Skeletal muscle cell (primary cell): Measurements from ENCODE around the gene IFT57.

Experiments used
- DNase-seq: peaks from one replicate; pipeline ENCODE4 v3.0.0-alpha.2; 2010; ENCODE audit warnings: low read depth
- H3K4me3 ChIP-seq: 2 replicates; pipeline ENCODE4 v1.5.1; 2011; ENCODE audit warnings: low read depth, mild to moderate bottlenecking, control low read depth, low read length, moderate library complexity

IFT57 gene

DNA sequence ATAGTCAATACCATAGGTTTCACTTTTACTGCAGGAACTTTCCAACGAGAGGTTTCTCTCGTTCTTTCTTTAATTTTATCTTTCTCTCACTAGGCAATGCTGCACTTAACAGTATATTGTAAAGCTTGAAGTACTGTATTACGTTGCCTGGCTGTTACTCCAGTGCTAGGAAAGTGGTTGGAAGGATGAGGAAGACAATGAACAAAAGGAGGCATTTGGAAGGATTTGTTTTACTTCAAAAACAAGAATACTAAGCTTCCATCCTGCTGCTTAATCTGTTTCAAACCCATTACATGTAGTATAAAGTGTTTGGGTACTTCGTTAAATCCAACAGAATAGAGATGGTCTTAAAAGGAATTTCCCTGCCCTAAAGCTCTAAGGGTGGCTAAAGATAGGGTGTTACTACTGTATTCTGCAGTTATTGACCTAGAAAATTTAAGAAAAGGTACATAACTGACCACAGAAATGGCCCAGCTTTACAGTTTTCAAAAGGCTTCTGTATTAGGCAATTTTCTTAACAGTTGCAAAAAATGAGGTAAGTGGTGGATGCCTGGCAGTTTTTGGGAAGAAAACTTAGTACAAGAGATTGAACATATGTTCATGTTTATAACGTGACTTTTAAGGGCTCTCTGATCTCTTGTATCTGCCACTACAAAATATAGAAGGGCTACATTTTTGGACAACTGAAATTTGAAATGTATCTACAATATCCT lies 785 bp upstream of the IFT57 start:
- H3K4me3 ChIP-seq, result peak overlapping the region; percentile 84
- DNase-seq, result no peak

DNA sequence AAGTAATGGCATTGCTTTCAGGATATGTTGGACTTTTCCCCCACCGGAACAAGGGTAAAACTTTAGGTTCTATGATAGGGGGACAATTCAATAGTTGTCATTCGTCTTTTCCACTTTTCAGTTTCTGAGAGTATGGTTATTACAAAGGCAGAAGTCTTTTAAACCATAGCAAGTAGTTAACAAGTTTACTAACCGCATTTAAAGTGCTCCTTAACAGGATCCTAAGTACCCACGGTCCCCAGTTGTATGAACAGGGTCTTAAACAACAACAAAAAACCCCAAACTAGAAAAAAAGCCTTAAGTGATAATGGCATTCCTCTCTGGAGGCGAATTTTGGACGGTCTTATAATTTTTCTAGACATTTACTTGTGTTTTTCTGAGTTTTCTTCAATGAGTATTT lies 831 bp downstream of the IFT57 start:
- DNase-seq, result no peak
- H3K4me3 ChIP-seq, result peak overlapping the region; percentile 84

DNA sequence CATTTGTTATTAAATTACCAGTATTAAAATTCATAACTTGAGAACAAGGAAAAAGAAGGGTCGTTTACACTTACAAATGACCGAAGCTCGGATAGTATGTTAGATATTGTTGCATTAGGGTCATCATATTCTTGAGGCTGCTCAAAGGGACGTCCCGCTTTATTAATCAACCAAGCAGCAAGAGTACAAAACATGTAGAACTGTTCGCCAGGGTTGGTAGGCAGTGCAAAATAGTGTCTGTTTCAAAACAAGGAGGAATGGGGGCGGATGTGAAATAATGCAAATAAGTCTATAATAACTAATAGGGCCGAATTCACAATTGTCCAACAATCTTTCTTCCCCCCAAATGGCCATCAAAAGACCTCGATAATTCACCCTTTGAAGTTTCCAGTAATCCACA lies 2.9 kb downstream of the IFT57 start:
- no peak overlapping the region for H3K4me3 ChIP-seq
- DNase-seq, result no peak

- no peak for DNase-seq
- H3K4me3 ChIP-seq, result no peak overlapping the region
These were observed 3.4 kb downstream of the IFT57 start for GRCh38 chr3:108218811-108219210.

- DNase-seq, result no peak
- H3K4me3 ChIP-seq, result no peak overlapping the region
These were observed 6.4 kb downstream of the IFT57 start for GRCh38 chr3:108215871-108216270.

- no peak overlapping the region for H3K4me3 ChIP-seq
- DNase-seq, result no peak
These were observed 12.6 kb downstream of the IFT57 start for GRCh38 chr3:108209579-108209978.

- no peak for DNase-seq
These were observed 13.4 kb downstream of the IFT57 start for GRCh38 chr3:108208831-108209230.

DNA sequence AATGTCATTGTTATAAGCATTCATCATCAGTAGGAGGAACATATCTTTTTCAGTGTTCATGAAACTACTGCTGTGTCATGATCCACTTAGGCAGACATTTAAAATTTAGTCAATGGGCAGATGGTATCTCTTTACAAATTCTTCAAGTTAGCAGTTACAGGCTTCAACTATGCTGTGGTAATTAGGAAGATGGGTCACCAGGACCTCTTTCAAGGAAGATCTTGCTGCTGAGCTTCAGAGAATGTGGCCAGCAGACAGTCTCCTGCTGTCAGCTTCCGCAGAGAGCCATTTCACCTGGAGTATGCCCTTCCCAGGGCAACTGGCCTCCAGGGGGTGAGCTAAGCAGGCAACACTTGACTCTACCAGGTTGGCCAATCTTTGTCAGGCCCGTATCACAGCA lies 19.4 kb downstream of the IFT57 start:
- DNase-seq, result no peak

More at GRCh38 chr3:108208831-108209230, 13.4 kb downstream of the IFT57 start:
- no peak overlapping the region for H3K4me3 ChIP-seq

DNA sequence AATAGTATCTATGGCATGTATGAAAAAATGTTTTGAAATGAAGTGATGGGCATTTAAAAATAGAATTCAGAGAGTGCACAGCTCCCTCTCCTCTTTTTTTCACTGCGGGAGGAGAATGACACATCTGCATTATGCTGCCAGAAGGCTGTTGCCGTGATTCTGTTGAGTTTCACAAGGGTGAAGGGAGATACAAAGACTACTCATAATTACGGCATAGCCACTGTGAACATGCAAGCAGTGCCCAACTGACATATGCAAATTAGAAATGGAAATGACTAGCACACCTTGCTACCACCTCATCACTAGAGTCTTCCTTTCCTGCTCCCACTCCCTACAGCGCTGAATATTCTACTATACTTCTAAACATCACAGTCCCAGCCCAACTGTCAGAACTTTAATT lies 20.1 kb downstream of the IFT57 start:
- no peak overlapping the region for H3K4me3 ChIP-seq
- no peak for DNase-seq

More for the DNA sequence above, 19.4 kb downstream of the IFT57 start:
- H3K4me3 ChIP-seq, result no peak overlapping the region

- H3K4me3 ChIP-seq, result no peak overlapping the region
- no peak for DNase-seq
These were observed 21.0 kb downstream of the IFT57 start for GRCh38 chr3:108201258-108201657.

- DNase-seq, result no peak
- no peak overlapping the region for H3K4me3 ChIP-seq
These were observed 21.6 kb downstream of the IFT57 start for GRCh38 chr3:108200578-108200977.

DNA sequence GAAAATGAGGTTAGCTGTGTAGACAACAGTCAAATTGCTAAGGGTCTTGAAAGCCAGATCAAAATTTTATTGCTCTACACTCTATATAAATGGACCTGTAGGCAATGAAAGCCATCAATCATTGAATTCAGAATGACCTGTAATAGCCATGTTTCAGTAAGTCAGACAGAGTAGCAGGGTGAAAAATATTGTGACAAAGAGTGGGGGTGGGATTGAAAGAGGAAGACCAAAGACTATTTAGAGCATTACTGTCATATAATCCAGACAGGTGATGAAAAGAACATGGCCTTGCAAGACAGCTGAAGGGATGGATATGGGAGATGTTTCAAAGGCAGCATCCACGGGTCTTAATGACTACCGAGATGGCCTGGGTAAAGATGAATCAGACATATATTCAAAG lies 22.2 kb downstream of the IFT57 start:
- no peak for DNase-seq
- H3K4me3 ChIP-seq, result no peak overlapping the region

GRCh38 chr3:108191394-108191793 lies 30.8 kb downstream of the IFT57 start:
- no peak for DNase-seq

DNA sequence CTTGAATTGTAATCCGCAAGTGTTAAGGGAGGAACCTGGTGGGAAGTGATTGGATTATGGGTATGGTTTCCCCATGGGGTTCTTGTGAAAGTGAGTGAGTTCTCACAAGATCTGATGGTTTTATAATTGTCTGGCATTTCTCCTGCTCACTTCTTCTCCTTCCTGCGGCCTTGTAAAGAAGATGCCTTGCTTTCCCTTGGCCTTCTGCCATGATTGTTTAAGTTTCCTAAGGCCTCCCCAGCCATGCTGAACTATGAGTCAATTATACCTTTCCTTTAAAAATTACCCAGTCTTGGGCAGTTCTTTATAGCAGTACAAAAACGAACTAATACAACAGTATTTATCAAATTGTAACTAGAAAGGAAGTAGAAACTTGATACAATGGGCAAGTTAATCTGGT lies 31.9 kb downstream of the IFT57 start:
- no peak for DNase-seq

More at GRCh38 chr3:108191394-108191793, 30.8 kb downstream of the IFT57 start:
- H3K4me3 ChIP-seq, result no peak overlapping the region

DNA sequence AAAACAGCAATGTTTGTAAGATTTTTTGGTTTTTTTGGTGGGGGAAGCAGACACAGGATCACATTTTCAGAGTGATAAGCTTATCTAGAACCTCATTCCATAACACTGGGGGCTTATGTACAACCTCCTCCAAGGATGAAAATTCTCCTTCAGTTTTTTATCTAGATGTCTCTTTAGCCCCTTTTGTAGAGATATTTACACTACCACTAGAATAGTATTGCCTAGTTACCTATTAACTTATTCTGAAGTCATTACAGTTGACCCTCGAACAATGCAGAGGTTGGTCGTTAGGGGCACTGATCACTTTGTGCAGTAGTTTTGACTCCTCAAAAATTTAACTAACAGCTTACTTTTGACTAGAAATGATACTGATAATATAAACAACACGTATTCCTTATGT lies 32.8 kb downstream of the IFT57 start:
- no peak overlapping the region for H3K4me3 ChIP-seq
- no peak for DNase-seq

More for the DNA sequence above, 31.9 kb downstream of the IFT57 start:
- no peak overlapping the region for H3K4me3 ChIP-seq

DNA sequence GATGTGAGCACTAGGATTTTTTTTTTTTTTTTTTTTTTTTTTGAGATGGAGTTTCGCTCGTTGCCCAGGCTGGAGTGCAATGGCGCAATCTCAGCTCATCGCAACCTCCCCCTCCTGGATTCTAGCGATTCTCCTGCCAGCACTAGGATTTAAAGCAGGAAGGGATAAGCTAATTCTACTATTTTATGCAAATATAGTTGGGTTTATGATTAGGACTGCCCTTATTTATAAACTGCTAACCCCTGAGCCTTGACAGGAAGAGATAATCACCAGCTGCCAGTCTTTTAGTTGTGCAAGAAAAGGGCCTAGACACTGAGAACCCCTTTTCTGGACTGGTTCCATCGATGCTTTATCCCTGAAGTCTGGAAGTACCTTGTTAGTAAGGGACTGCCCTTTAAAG lies 36.7 kb downstream of the IFT57 start:
- no peak overlapping the region for H3K4me3 ChIP-seq
- no peak for DNase-seq

- H3K4me3 ChIP-seq, result no peak overlapping the region
- no peak for DNase-seq
These were observed 37.4 kb downstream of the IFT57 start for GRCh38 chr3:108184824-108185223.

GRCh38 chr3:108183971-108184370 lies 38.3 kb downstream of the IFT57 start:
- no peak overlapping the region for H3K4me3 ChIP-seq
- no peak for DNase-seq

DNA sequence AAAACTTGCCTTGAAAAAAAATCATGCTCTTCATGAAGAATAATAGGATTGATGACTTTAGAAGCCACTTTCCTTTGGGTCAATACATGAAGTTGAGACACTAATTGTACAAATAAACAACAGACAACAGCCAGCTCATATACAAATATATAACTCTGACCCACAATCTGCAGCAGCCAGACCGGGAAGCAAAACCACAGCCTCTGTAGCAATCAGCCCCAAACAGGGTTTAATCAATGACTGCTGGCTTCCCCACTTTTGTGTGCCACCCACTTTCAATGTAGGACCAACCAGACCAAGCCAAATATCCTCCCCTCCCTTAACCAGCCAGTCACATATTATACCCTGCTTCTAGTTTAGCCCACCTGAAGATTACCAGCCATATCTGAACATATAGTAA lies 39.0 kb downstream of the IFT57 start:
- DNase-seq, result no peak

GRCh38 chr3:108182339-108182738 lies 39.9 kb downstream of the IFT57 start:
- DNase-seq, result no peak
- no peak overlapping the region for H3K4me3 ChIP-seq

More for the DNA sequence above, 39.0 kb downstream of the IFT57 start:
- no peak overlapping the region for H3K4me3 ChIP-seq

DNA sequence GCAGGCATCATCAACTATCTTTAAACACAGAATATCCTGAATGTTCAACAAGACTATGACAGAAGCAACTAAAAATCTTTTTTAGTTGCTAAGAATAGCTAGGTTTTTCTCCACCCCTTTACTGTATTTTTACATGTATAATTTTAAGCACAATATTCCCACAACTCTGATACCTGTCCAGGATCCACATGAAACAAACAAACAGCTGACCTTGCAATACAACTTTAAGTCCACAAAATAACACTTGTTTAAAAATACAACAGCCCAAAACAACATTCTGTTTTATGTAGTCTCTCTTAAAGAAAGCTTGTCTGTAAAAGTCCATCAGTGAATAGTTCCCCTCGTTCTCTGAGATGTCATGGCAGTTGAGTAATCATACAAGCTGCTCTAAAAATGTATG lies 41.1 kb downstream of the IFT57 start:
- H3K4me3 ChIP-seq, result no peak overlapping the region
- no peak for DNase-seq

DNA sequence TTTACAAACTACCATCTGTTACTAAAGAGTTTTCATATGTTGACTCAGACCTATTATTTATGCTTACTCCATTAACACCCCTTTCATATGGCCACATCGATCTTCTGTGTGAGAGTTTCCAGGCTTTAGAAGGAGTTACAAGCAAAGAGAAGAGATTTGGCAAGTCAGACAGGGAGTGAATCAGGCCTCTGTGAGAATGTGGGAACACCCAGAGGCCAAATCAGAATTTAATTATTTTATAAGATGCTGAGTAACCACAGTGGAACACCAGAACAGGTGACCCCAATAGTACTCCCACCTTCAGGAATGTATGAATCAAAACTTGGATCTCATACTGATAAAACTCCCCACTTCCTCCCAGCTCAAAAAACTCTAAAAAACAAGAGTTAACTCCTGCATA lies 42.0 kb downstream of the IFT57 start:
- peak; percentile 61 for DNase-seq
- H3K4me3 ChIP-seq, result no peak overlapping the region
